ENCODE results near the gene PANK4. TPM values are rescaled to one million over a fixed set of nuclear protein-coding genes. Genes with fewer than 3 reads are reported as not detected.
A peak's percentile ranks its signal among the peaks of the same experiment; 100 is the strongest.

The PANK4 gene
- total and polyA plus RNA-seq, 9 of the 15 experiments (the other 6 are each of a cell fraction or from before 2014, with no cell fraction given) = 0.93 to 55.6 (median 31.5) TPM

GRCh38 chr1:2560299-2561073 lies 34.1 kb upstream of the PANK4 start (continued):
- TF ChIP-seq ZFP1 (CRISPR knock-in tag; IDR thresholded peaks at IDR 0.05) (no peak), NEUROD1 (IDR thresholded peaks at IDR 0.05; ENCODE audit: borderline replicate concordance, low read depth, low read length, partially characterized antibody) (no peak), ZNF695 (CRISPR knock-in tag; IDR thresholded peaks at IDR 0.05) (no peak), PHF20 (IDR thresholded peaks at IDR 0.05; ENCODE audit: partially characterized antibody) (no peak), ZBTB8A (IDR thresholded peaks at IDR 0.05; ENCODE audit: partially characterized antibody) (no peak), ZBTB5 (IDR thresholded peaks at IDR 0.05) (no peak), RAD51 (IDR thresholded peaks at IDR 0.05; ENCODE audit: borderline replicate concordance, low read depth) (peak; percentile 29; the same call in 1 of the 2 replicates), ZNF354B (CRISPR knock-in tag; IDR thresholded peaks at IDR 0.05) (no peak), GATAD2B (IDR thresholded peaks at IDR 0.05; ENCODE audit: borderline replicate concordance) (no peak), ZNF197 (CRISPR knock-in tag; IDR thresholded peaks at IDR 0.05; ENCODE audit: low read depth) (no peak), NFIX (CRISPR knock-in tag; IDR thresholded peaks at IDR 0.05; ENCODE audit: low read depth) (no peak), ARID2 (IDR thresholded peaks at IDR 0.05) (no peak), POLR2AphosphoS5 (IDR thresholded peaks at IDR 0.05; ENCODE audit: control insufficient read depth, insufficient read depth, low read depth, low read length) (no peak)
- TF ChIP-seq, protein P1, sequence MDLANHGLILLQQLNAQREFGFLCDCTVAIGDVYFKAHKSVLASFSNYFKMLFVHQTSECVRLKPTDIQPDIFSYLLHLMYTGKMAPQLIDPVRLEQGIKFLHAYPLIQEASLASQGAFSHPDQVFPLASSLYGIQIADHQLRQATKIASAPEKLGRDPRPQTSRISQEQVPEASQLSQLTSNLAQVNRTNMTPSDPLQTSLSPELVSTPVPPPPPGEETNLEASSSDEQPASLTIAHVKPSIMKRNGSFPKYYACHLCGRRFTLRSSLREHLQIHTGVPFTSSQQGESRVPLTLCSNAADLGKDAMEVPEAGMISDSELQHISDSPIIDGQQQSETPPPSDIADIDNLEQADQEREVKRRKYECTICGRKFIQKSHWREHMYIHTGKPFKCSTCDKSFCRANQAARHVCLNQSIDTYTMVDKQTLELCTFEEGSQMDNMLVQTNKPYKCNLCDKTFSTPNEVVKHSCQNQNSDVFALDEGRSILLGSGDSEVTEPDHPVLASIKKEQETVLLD (IDR thresholded peaks at IDR 0.05) = no peak
- TF ChIP-seq, protein P2, sequence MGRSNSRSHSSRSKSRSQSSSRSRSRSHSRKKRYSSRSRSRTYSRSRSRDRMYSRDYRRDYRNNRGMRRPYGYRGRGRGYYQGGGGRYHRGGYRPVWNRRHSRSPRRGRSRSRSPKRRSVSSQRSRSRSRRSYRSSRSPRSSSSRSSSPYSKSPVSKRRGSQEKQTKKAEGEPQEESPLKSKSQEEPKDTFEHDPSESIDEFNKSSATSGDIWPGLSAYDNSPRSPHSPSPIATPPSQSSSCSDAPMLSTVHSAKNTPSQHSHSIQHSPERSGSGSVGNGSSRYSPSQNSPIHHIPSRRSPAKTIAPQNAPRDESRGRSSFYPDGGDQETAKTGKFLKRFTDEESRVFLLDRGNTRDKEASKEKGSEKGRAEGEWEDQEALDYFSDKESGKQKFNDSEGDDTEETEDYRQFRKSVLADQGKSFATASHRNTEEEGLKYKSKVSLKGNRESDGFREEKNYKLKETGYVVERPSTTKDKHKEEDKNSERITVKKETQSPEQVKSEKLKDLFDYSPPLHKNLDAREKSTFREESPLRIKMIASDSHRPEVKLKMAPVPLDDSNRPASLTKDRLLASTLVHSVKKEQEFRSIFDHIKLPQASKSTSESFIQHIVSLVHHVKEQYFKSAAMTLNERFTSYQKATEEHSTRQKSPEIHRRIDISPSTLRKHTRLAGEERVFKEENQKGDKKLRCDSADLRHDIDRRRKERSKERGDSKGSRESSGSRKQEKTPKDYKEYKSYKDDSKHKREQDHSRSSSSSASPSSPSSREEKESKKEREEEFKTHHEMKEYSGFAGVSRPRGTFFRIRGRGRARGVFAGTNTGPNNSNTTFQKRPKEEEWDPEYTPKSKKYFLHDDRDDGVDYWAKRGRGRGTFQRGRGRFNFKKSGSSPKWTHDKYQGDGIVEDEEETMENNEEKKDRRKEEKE (IDR thresholded peaks at IDR 0.05; ENCODE audit: borderline replicate concordance in 1 of 2, control insufficient read depth in 1 of 2, low read depth in 2 of 2, low read length in 1 of 2) = no peak
- TF ChIP-seq, protein P3, sequence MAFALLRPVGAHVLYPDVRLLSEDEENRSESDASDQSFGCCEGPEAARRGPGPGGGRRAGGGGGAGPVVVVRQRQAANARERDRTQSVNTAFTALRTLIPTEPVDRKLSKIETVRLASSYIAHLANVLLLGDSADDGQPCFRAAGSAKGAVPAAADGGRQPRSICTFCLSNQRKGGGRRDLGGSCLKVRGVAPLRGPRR (CRISPR knock-in tag; IDR thresholded peaks at IDR 0.05) = no peak
- TF ChIP-seq, protein P4, sequence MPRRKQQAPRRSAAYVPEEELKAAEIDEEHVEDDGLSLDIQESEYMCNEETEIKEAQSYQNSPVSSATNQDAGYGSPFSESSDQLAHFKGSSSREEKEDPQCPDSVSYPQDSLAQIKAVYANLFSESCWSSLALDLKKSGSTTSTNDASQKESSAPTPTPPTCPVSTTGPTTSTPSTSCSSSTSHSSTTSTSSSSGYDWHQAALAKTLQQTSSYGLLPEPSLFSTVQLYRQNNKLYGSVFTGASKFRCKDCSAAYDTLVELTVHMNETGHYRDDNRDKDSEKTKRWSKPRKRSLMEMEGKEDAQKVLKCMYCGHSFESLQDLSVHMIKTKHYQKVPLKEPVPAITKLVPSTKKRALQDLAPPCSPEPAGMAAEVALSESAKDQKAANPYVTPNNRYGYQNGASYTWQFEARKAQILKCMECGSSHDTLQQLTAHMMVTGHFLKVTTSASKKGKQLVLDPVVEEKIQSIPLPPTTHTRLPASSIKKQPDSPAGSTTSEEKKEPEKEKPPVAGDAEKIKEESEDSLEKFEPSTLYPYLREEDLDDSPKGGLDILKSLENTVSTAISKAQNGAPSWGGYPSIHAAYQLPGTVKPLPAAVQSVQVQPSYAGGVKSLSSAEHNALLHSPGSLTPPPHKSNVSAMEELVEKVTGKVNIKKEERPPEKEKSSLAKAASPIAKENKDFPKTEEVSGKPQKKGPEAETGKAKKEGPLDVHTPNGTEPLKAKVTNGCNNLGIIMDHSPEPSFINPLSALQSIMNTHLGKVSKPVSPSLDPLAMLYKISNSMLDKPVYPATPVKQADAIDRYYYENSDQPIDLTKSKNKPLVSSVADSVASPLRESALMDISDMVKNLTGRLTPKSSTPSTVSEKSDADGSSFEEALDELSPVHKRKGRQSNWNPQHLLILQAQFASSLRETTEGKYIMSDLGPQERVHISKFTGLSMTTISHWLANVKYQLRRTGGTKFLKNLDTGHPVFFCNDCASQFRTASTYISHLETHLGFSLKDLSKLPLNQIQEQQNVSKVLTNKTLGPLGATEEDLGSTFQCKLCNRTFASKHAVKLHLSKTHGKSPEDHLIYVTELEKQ (CRISPR knock-in tag; IDR thresholded peaks at IDR 0.05) = no peak
